ENCODE data around the gene CDCA5. TPM values are rescaled to one million over a fixed set of nuclear protein-coding genes. Genes with fewer than 3 reads are reported as not detected.
A peak's percentile ranks its signal among the peaks of the same experiment; 100 is the strongest.

CDCA5 gene, protein sequence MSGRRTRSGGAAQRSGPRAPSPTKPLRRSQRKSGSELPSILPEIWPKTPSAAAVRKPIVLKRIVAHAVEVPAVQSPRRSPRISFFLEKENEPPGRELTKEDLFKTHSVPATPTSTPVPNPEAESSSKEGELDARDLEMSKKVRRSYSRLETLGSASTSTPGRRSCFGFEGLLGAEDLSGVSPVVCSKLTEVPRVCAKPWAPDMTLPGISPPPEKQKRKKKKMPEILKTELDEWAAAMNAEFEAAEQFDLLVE
- total RNA-seq (under 1 TPM; 0.77 to 0.84 TPM), total RNA-seq (0.11 to 160 (median 0.96) reads per million in 172 experiments)
- polyA plus RNA-seq (2013, experiment 1 of 2), result 0.92 TPM
- 2.9 TPM for polyA plus RNA-seq (2013, experiment 2 of 2)

- ATAC-seq (ENCODE audit: poor library complexity), result peak; percentile 87
- peak within 1 kb of the TSS; percentile 97 for H3K27ac Mint-ChIP-seq
- no peaks in the 10 kb centered on the region for H3K9me3 Mint-ChIP-seq
- H3K36me3 Mint-ChIP-seq (ENCODE audit: low read depth), result peaks cover 48% of the 10 kb centered on the region
- Histone ChIP-seq H3K27me3 (ENCODE audit: control insufficient read depth in 1 of 2, insufficient read depth in 2 of 2, low read length in 2 of 2) (no peaks in the 10 kb centered on the region), H3K9me3 (ENCODE audit: control insufficient read depth in 1 of 2, insufficient read depth in 1 of 2, low read length in 2 of 2) (no peaks in the 10 kb centered on the region), H3K4me3 (ENCODE audit: low read length) (peak within 1 kb of the TSS; percentile 80), H3K27ac (ENCODE audit: low read depth in 1 of 2, low read length in 2 of 2) (peak within 1 kb of the TSS; percentile 86 to 97), H3K36me3 (ENCODE audit: insufficient read depth, low read length) (peaks cover 44% of the 10 kb centered on the region), H3K4me1 (ENCODE audit: insufficient read depth, low read length) (peaks cover 21% of the 10 kb centered on the region)
- no peaks in the 10 kb centered on the region for H3K27me3 Mint-ChIP-seq
- POLR2A ChIA-PET, result interaction anchor here (1.0 to 2.2 kb wide), 5 partner anchors 12 to 51 kb away, joined by 3 to 9 read pairs (median 7); partner anchors contain the start of genes FAU, MRPL49, SAC3D1 and TM7SF2
- peak; percentile 92 to 98 (median 95) for DNase-seq
- peaks cover 33% of the 10 kb centered on the region for H3K4me1 Mint-ChIP-seq (ENCODE audit: low read depth)
- intact Hi-C loops (cut with DNase I, micrococcal nuclease), result loop anchor here (1.0 to 10.0 kb wide), 9 partner anchors 12 to 1261 kb away; partner anchors contain the start of genes FAU (in 2 of the 2), MRPL49 (in 2 of the 2), VPS51 (in 2 of the 2) and ZNHIT2 (in 2 of the 2)
- H3K4me3 Mint-ChIP-seq, result peak within 1 kb of the TSS; percentile 98
- CTCF ChIA-PET, result interaction anchor here (1.7 kb wide), 1 partner anchor 70 kb away, joined by 5 read pairs; the partner anchor contains the start of gene ARL2
- TF ChIP-seq, protein P1, sequence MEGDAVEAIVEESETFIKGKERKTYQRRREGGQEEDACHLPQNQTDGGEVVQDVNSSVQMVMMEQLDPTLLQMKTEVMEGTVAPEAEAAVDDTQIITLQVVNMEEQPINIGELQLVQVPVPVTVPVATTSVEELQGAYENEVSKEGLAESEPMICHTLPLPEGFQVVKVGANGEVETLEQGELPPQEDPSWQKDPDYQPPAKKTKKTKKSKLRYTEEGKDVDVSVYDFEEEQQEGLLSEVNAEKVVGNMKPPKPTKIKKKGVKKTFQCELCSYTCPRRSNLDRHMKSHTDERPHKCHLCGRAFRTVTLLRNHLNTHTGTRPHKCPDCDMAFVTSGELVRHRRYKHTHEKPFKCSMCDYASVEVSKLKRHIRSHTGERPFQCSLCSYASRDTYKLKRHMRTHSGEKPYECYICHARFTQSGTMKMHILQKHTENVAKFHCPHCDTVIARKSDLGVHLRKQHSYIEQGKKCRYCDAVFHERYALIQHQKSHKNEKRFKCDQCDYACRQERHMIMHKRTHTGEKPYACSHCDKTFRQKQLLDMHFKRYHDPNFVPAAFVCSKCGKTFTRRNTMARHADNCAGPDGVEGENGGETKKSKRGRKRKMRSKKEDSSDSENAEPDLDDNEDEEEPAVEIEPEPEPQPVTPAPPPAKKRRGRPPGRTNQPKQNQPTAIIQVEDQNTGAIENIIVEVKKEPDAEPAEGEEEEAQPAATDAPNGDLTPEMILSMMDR (IDR thresholded peaks at IDR 0.05), result no peak
Observed at GRCh38 chr11:65083834-65084597, at the start of gene CDCA5, which contains the start of gene ZFPL1. Gene CDCA5, minus strand, starts transcription at chr11:65084040. Its CDS starts 62 bp downstream, at chr11:65083978. Gene ZFPL1, plus strand, starts transcription at chr11:65084222. Its CDS starts 477 bp downstream, at chr11:65084699.

GRCh38 chr11:65132988-65133700 lies 49.3 kb upstream of the CDCA5 start:
- CTCF ChIA-PET, result interaction anchor here (1.0 to 1.4 kb wide), 2 partner anchors 16 to 23 kb away, joined by 3 to 5 read pairs; partner anchors contain the start of gene ZNHIT2
- Histone ChIP-seq H3K36me3 (ENCODE audit: insufficient read depth, low read length) (peaks cover 51% of the 10 kb centered on the region), H3K27ac (ENCODE audit: low read depth in 1 of 2, low read length in 2 of 2) (peak overlapping the region; percentile 96 to 99), H3K9me3 (ENCODE audit: control insufficient read depth in 1 of 2, insufficient read depth in 1 of 2, low read length in 2 of 2) (no peaks in the 10 kb centered on the region), H3K27me3 (ENCODE audit: control insufficient read depth in 1 of 2, insufficient read depth in 2 of 2, low read length in 2 of 2) (no peaks in the 10 kb centered on the region), H3K4me1 (ENCODE audit: insufficient read depth, low read length) (peaks cover 47% of the 10 kb centered on the region), H3K4me3 (ENCODE audit: low read length) (peak overlapping the region; percentile 83)
- ATAC-seq (ENCODE audit: poor library complexity) (no peak), DNase-seq (peak in 8 of 14 experiments; percentile 35 to 69 (median 52))
- Mint-ChIP-seq H3K27me3 (no peaks in the 10 kb centered on the region), H3K4me3 (peak overlapping the region; percentile 99), H3K4me1 (ENCODE audit: low read depth) (peaks cover 45% of the 10 kb centered on the region), H3K36me3 (ENCODE audit: low read depth) (peaks cover 69% of the 10 kb centered on the region), H3K27ac (peak overlapping the region; percentile 100), H3K9me3 (no peaks in the 10 kb centered on the region)
- intact Hi-C loops (cut with DNase I, micrococcal nuclease), result loop anchor here in 1 of 2 experiments (5.0 kb wide), 1 partner anchor 216 kb away; the partner anchor contains the start of gene ATG2A
- POLR2A ChIA-PET, result interaction anchor here (2.1 to 4.4 kb wide), 7 partner anchors 11 to 389 kb away, joined by 9 to 136 read pairs (median 18); partner anchors contain the start of genes FAU, MALAT1, MRPL49 and RASGRP2
- TF ChIP-seq, protein P1 (IDR thresholded peaks at IDR 0.05), result no peak

All from CD4-positive, alpha-beta T cell (primary cell).